Measurements from ENCODE around the gene RRAGC.
"Not testable (repeated sequence)": the region's sequence is repeated elsewhere in the genome, so short reads cannot be mapped to it uniquely, and the experiment has no call there.

Gene RRAGC

DNA sequence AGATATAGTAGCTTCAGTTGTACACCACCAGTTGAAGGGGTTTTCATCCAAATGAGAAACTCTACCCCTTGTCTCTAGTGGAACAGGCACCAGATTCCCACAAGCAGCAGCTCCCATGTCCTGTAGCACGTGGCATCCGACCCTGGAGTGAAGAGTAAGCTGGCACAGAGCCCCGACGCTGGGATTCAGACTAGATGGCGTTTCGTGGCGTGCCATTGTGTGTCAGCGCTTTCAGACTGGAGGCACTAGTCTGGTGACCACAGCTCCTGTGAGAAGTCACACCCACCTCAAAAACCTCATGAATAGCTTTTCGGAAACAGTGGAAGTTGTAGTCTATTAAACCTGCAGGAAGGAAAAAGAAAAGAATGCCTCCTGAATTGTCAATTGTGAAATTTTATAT, 20.2 kb downstream of the RRAGC start:
- Histone ChIP-seq H3K9ac (ENCODE audit: low read depth, low read length, poor library complexity, severe bottlenecking) (no peak overlapping the region), H3K36me3 (ENCODE audit: insufficient read depth, low read length) (peaks cover 42% of the 10 kb centered on the region; the same call in 1 of the 2 replicates), H3K9me2 (replicated peaks; ENCODE audit: low read depth, low read length) (no peaks in the 10 kb centered on the region), H3K27me3 (ENCODE audit: insufficient read depth, low read length, poor library complexity, severe bottlenecking) (no peaks in the 10 kb centered on the region), H3K4me3 (ENCODE audit: low read length, poor library complexity, severe bottlenecking) (no peak overlapping the region), H3K4me2 (ENCODE audit: low read depth, low read length, poor library complexity, severe bottlenecking) (no peak overlapping the region), H2AFZ (ENCODE audit: low read length) (no peak overlapping the region), H3K9me3 (ENCODE audit: insufficient read depth, low read depth, low read length) (no peaks in the 10 kb centered on the region), H3F3A (ENCODE audit: low read depth) (no peaks in the 10 kb centered on the region), H4K20me1 (ENCODE audit: insufficient read depth, low read length, poor library complexity, severe bottlenecking) (no peaks in the 10 kb centered on the region), H3K79me2 (ENCODE audit: insufficient read depth, low read length) (no peaks in the 10 kb centered on the region), H3K4me1 (ENCODE audit: insufficient read depth, low read length, poor library complexity, severe bottlenecking) (no peaks in the 10 kb centered on the region)
- TF ChIP-seq CTCF (conservative IDR thresholded peaks at IDR 0.05; ENCODE audit: low read length): no peak
- TF ChIP-seq EZH2phosphoT487 (IDR thresholded peaks at IDR 0.05; ENCODE audit: borderline replicate concordance): no peak

DNA sequence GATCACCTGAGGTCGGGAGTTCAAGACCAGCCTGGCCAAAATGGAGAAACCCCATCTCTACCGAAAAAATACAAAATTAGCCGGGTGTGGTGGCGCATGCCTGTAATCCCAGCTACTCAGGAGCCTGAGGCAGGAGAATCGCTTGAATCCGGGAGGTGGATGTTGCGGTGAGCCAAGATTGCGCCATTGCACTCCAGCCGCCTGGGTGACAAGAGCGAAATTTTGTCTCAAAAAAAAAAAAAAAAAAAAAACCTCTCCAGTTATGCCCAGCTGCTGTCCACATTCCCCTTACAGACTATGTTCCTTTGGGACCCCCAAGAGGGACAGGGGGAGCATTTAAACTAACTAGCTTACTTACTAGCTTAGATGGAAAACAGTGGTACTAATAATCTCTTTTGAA, 23.3 kb downstream of the RRAGC start:
- H3K9ac ChIP-seq (ENCODE audit: low read depth, low read length, poor library complexity, severe bottlenecking); H3K4me1 ChIP-seq (ENCODE audit: insufficient read depth, low read length, poor library complexity, severe bottlenecking); H3K4me2 ChIP-seq (ENCODE audit: low read depth, low read length, poor library complexity, severe bottlenecking); H3K79me2 ChIP-seq (ENCODE audit: insufficient read depth, low read length); H3K4me3 ChIP-seq (ENCODE audit: low read length, poor library complexity, severe bottlenecking); H2AFZ ChIP-seq (ENCODE audit: low read length); H3K9me3 ChIP-seq (ENCODE audit: insufficient read depth, low read depth, low read length); H3K27me3 ChIP-seq (ENCODE audit: insufficient read depth, low read length, poor library complexity, severe bottlenecking); H3K9me2 ChIP-seq (replicated peaks; ENCODE audit: low read depth, low read length); H4K20me1 ChIP-seq (ENCODE audit: insufficient read depth, low read length, poor library complexity, severe bottlenecking); H3F3A ChIP-seq (ENCODE audit: low read depth): not testable (repeated sequence)
- H3K36me3 ChIP-seq (ENCODE audit: insufficient read depth, low read length): peaks cover 29% of the 10 kb centered on the region; the same call in 1 of the 2 replicates

DNA sequence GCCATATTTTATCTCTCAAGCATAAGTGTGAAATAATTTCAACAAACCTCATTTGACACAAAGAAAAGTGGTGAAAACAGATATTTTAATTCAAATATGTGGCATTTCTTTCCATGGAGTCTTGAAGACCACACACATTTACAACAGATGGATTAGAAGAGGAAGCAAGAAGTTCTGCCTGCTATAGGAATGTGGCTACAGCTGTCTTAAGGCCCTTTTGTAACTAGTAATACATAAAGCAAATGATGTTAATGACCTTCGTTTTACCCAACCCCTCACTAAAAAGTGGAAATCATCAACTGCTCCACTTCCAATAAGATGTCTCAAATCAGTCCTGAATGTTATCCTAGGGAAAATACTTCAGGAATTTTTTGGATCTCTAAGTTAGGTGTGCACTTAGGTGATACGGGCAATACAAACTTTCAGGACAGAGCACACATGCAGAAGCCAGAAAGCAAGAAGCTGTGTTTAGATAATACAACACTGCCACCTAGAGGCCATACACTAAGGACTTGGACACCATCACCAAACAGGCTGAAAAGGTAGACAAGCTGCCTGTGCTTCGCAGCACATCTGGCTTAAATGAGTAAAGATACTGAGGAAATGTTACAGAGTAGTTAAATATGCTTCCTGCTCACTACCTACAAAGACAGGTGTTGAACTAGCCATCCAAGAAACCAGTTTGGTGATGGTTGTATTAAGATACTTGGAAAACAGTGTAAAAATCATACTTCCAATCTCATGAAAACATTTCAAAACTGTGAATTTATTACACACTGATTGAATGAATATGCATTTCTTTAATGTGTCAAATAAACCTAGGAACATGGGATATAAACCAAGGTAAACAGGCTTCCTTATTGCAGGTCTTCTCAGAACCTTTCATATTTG, 24.4 kb downstream of the RRAGC start:
- H3K4me2 ChIP-seq (ENCODE audit: low read depth, low read length, poor library complexity, severe bottlenecking): no peak overlapping the region
- H3K27me3 ChIP-seq (ENCODE audit: insufficient read depth, low read length, poor library complexity, severe bottlenecking): no peaks in the 10 kb centered on the region
- no peak overlapping the region for H3K9ac ChIP-seq (ENCODE audit: low read depth, low read length, poor library complexity, severe bottlenecking)
- H3K4me1 ChIP-seq (ENCODE audit: insufficient read depth, low read length, poor library complexity, severe bottlenecking): no peaks in the 10 kb centered on the region
- no peaks in the 10 kb centered on the region for H3K9me2 ChIP-seq (replicated peaks; ENCODE audit: low read depth, low read length)
- no peak for TF ChIP-seq EZH2phosphoT487 (IDR thresholded peaks at IDR 0.05; ENCODE audit: borderline replicate concordance)
- TF ChIP-seq CTCF (conservative IDR thresholded peaks at IDR 0.05; ENCODE audit: low read length): peak; percentile 87
- H4K20me1 ChIP-seq (ENCODE audit: insufficient read depth, low read length, poor library complexity, severe bottlenecking): no peaks in the 10 kb centered on the region
- no peaks in the 10 kb centered on the region for H3F3A ChIP-seq (ENCODE audit: low read depth)
- peaks cover 26% of the 10 kb centered on the region; the same call in 1 of the 2 replicates for H3K36me3 ChIP-seq (ENCODE audit: insufficient read depth, low read length)
- no peaks in the 10 kb centered on the region for H3K79me2 ChIP-seq (ENCODE audit: insufficient read depth, low read length)
- no peaks in the 10 kb centered on the region for H3K9me3 ChIP-seq (ENCODE audit: insufficient read depth, low read depth, low read length)
- no peak overlapping the region for H3K4me3 ChIP-seq (ENCODE audit: low read length, poor library complexity, severe bottlenecking)
- H2AFZ ChIP-seq (ENCODE audit: low read length): no peak overlapping the region

Measured in Loucy (cell line).